Endometrium (tissue), 2 donors: ENCODE data around the gene SBNO1.
"Not testable (repeated sequence)": the region's sequence is repeated elsewhere in the genome, so short reads cannot be mapped to it uniquely, and the experiment has no call there.

Experiments used
- FAIRE-seq: peaks from 2 replicates; lab custom pipeline; 2012; peaks lifted over from hg19 to GRCh38; lab: Jason Lieb, UNC
- donor health status: control.
- donor health status: control.

SBNO1 gene

DNA sequence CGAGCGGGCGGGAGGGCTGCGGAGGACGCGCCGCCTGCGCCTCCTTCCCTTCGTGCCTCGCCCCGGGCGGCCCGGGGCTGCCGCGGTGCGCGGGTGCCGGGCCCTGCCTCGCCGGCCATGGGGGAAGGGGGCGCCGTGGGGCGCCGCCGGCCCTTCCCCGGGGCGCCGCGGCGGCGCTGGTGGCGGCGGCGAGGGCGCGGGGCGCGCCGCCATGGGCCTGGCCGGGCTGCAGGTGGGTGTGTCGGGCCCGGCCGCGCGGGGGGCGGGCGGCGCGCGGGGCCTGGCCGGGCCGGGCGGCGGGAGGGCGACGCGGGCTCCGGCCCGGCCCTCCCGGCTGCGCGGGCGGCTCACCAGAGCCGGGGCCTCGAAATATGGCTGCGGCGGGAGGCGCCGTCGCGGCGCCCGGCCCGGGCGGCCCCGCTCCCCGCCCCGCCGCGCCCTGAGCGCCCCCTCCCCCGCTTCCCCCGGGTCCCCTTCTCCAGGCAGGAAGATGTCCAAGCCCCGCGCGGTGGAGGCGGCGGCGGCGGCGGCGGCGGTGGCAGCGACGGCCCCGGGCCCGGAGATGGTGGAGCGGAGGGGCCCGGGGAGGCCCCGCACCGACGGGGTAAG lies 24.4 kb upstream of the SBNO1 start:
- FAIRE-seq, result no peak

DNA sequence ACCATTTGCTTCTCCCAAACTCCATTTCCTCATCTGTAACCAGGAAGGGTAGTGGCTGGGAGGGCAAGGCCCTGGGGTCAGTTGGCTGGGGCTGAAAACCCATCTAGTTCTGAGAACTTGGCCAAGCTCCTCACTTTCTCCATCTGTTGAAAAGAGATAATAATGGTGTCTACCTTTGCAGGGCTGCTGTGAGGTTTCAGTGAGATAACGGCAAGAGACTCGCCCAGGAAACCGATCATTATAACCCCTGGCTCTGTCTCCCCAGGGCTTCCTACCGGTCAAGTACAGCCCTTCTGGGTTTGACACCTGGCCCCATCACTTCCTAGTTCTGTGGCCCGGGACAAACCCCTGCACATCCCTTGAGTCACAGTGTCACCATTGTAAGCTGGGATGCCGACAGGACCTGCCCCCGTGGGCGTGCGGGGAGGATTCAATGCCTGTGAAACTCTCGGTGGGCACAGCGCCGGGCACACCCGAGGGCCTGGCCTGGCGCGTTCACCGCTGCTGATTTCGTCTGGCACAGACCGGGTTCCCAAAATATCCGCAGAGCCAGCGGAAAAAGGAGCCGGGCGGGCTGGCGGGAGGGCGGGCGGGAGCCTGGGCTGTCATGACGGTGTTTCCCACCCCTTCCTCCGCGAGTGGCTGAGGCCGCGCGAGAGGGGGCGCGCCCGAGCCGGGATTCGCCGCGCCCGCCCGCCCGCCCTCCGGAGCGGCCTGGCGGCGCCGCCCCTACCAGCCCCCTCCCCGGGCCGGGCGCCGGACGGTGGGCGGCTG lies 23.7 kb upstream of the SBNO1 start:
- no peak for FAIRE-seq

DNA sequence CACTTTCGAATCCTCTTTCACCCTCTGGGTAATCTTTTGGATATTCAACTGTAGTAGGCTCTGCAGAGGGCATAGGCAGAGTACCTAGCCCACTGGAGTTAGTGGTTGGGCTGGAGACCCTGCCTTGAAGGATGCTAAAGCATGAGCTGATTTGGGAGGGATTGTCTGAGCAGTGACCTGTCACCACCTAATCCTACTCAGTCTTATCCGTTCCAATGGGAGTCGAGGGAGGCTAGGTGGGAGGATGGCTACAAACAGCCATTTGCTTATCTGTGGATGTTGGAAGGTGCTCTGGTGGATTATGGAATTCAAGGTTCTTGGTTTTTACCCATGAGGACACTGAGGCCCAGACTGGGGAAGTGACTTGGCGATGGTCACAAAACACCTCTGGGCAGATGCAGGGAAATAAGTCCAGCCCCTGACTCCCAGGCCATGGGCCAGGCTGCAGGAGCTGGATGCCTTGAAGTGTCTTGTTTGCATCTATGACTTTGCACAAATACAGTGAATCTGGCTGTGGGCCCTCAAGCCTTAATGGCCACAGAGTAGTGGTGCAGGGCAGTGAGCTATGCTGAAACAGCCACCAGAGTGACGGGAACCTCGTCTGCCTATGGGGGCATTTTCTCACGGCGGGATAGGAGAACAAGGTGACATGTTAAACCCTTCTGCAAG lies 23.0 kb upstream of the SBNO1 start:
- no peak for FAIRE-seq

DNA sequence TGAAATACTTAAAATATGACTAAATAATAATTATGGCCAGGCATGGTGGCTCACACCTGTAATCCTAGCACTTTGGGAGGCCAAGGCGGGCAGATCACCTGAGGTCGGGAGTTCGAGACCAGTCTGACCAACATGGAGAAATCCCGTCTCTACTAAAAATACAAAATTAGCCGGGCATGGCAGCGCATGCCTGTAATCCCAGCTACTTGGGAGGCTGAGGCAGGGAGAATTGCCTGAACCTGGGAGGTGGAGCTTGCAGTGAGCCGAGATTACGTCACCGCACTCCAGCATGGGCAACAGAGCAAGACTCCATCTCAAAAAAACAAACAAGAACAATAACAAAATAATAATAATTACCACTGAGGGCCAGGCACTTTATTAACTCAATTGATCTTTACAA lies 20.9 kb upstream of the SBNO1 start:
- not testable (repeated sequence) for FAIRE-seq

DNA sequence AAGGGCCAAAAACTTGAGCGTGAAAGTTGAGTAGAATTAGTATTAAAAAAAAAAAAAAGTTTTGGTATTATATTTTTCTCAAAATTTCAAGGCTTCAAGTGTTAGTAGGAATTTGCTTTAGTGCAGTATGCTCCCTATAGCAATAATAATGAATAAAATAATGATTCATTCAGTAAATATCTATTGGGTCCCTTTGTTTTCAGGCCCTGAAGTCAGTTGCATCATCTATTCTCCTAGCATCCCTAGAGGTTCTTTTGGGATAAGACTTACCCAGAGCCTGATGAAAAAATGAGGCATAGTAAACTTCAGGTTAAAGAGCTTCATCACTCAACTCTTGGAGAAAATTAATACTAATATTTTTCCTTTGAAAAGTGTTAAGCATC lies 20.3 kb upstream of the SBNO1 start:
- FAIRE-seq, result no peak

DNA sequence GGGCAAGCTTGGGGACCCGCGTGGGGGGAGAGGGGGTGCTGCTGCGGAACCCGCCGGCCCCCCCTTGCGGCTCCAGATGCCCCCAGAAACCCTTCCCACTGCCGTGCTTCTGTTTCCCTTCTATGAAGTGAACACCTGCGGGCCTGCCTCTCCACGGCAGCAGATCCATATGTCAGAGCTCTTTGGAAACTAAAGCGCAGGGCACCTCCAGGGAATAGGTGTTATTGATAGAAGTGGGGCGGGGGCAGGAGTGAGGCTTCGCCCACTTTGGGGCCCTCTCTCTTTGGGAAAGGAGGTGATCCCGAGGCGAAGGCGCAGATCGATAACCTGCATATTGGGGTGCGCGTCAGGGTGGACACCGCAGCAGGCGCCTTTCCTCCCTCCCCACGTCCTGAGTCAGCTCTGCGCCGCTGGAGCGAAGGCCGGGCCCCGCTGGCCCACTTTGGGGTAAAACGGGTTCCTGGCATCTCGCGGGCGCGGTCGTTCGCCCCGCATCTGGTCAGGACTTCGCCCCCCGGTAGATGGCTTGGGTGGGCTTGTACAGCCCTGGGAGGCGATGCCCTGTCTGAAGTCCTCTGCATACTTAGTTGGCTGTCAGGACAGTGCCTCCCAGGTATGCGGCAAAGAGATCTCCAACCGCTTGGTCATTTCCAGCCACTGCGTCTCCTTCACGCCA lies 19.8 kb upstream of the SBNO1 start:
- no peak for FAIRE-seq

DNA sequence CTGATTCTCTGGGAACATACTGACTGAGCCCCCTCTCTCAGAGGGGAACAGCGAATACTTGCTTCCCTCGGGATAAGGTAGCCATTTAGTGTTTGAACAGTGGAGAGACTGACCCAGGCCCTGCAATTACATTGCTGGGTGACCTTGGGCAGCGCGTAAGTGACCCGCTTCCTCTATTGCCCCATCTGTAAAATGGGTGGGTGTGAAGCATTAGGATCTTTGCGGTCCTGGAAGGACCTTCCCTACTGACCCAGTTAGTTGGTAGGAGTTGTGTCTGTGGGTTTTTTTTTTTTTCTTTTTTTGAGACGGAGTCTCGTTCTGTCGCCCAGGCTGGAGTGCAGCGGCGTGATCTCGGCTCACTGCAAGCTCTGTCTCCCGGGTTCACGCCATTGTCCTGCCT lies 18.0 kb upstream of the SBNO1 start:
- FAIRE-seq, result no peak

DNA sequence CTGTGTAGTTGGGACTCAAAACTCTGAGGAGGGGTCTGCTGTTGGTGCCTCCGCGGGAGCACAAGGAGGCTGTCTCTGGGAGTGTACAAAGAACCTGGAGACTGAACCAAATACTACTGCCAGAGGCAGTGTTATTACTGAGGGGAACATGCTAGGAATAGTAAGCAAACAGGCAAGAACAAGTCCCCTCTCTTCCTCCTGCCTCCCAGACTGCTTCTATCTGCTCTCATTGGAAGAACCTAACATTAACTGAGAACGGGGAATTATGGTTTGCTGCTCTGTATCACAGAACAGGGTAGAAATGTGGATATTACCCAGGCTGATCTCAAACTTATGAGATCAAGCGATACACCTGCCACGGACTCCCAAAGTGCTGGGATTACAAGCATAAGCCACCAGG lies 14.7 kb upstream of the SBNO1 start:
- FAIRE-seq, result no peak

DNA sequence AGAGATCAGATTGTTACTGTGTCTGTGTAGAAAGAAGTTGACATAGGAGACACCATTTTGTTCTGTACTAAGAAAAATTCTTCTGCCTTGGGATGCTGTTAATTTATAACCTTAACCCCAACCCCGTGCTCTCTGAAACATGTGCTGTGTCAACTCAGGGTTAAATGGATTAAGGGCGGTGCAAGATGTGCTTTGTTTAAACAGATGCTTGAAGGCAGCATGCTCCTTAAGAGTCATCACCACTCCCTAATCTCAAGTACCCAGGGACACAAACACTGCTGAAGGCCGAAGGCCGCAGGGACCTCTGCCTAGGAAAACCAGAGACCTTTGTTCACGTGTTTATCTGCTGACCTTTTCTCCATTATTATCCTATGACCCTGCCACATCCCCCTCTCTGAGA lies 7.8 kb upstream of the SBNO1 start:
- not testable (repeated sequence) for FAIRE-seq

DNA sequence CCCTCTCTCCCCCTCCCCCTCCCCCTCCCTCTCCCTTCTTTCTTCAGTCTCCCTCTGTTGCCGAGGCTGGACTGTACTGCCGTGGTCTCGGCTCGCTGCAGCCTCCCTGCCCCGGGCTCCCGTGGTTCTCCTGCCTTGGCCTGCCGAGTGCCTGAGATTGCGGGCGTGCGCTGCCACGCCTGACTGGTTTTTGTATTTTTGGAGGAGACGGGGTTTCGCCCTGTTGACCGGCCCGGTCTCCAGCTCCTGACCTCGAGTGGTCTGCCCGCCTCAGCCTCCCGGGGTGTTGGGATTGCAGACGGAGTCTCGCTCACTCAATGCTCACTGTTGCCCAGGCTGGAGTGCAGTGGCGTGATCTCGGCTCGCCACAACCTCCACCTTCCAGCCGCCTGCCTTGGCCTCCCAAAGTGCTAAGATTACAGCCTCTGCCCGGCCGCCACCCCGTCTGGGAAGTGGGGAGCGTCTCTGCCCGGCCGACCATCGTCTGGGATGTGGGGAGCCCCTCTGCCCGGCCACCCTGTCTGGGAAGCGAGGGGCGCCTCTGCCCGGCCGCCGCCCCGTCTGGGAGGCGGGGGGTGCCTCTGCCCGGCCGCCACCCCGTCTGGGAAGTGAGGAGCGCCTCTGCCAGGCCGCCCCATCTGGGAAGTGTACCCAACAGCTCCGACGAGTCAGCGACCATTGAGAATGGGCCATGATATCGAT lies 7.2 kb upstream of the SBNO1 start:
- not testable (repeated sequence) for FAIRE-seq

DNA sequence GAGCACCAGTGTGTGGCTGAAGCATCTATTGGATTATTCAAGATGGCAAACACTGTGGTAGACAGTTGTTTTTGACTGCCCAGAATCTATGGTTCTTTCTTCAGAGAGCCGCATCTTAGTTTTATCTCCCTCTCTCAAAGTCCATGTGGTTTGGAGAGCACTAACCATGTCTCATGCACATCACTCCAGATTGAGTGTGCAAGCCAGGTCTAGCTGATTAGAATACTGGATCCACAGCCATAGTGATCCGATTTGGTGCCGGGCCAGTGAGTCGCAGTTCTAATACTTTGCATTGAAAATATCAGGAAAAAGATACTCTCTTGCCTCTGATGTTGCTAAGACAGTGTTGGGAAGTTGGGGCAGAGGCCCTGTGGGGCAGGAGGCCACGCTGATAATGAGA lies 4.6 kb upstream of the SBNO1 start:
- no peak for FAIRE-seq

DNA sequence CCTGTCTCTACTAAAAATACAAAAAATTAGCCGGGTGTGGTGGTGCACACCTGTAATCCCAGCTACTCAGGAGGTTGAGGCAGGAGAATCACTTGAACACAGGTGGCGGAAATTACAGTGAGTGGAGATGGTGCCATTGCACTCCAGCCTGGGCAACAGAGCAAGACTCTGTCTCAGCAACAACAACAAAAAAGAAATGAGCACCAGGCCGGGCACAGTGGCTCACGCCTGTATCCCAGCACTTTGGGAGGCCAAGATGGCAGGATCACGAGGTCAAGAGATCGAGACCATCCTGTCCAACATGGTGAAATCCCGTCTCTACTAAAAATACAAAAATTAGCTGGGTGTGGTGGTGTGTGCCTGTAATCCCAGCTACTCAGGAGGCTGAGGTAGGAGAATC lies 3.8 kb upstream of the SBNO1 start:
- not testable (repeated sequence) for FAIRE-seq

DNA sequence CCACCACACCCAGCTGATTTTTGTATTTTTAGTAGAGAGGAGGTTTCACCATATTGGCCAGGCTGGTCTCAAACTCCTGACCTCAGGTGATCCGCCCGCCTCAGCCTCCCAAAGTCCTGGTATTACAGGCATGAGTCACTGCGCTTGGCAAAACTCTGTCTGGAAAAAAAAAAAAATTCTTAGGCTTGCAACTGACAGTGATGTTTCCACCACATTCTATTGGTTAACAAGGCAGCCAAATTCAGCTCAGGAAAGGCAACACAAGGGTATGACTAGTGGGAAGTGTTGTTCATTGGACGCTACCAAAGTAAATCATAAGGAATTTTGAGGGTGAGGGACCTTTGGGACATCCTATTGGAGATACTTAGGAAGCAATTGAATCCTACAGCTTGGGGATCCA lies 2.9 kb upstream of the SBNO1 start:
- no peak for FAIRE-seq

DNA sequence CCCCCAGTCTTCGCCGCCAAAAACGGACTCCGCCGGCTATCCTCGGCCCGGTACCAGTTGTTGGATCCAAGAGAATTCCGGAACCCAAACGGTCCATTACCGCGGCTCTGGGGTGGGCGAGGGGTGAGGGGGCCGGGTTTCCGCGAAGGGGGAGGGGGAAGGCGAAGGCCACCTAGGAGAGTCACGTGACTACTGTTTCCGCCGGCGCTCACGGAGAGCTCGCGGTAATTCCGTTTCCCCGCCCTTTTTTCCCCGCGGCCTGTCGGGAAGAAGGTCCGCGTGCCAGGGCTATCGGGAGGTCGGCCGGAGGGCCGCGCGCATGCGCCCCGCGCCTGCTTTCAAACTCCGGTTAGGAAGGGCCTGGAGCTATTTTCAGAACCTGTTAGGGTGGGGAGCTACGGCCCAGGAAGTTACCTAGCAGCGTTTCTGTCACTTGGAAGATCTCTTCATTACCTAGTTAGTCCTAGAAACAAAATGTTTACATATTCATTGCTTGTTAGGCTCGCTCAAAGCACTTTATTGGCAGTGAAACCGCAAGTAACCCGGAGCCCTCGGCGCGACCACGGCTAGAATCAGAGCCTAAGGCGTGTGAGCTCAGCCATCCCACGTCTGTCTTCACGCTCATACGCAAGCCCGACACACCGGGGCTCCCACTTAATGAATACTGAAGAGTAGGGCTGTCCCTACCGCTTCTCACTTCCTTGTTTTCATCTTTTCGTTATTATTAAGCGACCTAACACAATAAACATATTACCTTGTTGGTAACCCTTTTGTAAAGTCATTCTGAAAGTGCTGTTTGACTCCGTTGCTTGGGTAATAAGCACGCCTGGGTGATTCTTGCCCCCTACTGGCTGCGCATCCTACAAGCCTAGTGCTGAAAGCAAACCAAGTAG lies 624 bp upstream of the SBNO1 start:
- FAIRE-seq, result no peak

DNA sequence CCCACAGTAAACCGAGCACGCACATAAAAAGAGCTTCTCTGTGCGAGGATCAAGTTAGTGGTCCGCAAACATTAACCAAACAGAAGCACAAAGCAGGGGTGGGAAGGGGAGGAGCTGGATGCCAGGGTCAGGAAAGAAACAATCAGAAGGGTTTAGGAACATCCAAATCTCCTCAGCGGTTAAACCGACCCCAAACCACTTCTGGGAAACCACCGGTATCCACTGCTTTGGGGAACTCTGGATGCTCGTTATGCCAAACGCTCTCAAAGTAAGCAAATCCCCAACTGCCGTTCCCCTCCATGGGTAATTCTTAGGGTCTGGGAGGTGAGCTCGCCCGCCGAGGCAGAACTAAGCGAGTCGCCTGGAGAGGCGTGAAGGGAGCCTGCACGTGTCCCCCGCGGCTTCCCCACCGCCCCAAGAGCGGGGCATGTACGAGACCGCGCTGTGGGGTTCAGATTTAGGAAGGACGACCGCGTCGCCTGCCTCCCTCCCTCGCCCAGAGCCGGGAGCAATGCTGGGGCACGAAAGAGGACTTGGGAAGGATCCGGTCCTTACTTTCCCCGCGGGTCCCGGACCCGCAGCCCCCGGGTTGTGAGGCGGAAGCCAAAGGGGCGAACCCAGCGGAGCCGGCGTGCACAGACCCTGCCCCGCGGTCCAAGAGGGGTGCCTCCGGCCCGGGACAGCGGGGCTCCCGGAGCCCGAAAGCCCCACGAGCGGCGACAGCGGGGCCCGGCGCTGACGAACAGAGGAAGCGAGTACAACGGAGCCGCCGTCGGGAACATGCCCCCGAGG lies 711 bp downstream of the SBNO1 start:
- FAIRE-seq, result no peak

DNA sequence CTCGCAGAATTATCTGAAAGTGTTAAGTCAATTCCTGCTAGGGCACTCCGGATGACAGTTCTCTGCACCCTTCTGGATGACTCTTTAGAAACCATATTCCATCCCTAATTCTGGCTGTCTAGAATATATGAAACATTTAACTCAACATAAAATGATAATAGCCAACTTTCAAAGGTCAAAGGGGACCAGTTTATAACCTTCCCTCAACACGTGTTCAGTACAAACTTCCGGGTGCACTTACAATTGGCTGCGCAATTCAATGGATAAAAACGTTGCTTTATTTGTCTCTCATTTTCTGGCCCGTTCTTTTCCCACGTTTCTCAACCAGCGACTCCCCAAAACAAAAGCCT lies 1.3 kb downstream of the SBNO1 start:
- FAIRE-seq, result no peak

DNA sequence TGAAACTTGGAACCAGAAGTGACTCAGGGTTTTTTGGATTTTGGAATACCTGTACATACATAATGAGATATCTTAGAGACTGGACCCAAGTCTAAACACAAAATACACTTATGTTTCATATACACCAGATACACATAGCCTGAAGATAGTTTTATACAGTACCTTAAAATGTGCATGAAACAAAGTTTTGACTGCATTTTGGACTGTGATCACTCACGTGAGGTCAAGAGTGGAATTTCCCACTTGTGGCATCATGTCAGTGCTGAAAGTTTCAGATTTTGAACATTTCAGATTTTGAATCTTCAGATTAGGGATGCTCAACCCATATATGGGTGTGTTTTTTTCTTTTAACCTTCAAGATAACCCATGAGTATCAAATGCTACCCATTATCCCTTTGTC lies 6.6 kb downstream of the SBNO1 start:
- no peak for FAIRE-seq

DNA sequence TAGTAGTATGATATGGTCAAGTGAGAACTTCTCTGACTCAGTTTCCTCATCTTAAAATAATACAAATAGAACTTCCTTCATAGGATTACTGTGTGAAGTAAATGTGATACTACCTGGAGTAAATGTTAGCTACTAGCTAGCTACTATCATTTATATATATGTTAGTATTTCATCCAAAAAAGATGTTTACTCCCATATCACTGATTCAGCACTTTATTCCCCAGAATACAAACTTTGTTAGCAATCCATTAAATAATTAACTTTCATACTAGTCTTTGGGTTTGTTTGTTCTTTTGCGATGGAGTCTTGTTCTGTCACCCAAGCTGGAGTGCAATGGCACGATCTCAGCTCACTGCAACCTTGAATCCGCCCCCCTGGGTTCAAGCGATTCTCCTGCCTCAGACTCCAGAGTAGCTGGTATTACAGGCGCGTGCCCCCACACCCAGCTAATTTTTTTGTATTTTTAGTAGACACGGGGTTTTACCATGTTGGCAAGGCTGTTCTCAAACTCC lies 8.4 kb downstream of the SBNO1 start:
- no peak for FAIRE-seq

DNA sequence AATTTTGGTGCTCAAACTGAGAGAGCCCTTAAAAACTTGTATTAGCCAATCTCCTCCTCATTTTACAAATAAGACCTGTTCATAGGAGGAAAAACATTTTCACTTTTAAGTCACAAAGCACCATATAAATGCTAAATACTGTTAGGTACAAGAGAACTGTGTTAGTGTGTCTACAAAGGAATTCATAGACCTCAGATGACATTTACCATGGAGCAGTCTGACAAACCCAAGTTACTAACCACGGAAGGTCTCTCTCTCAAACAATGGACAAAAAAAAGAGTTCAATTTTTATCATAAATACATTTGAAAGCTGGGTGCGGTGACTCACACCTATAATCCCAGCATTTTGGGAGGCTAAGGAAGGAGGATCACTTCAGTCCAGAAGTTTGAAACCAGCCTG lies 10.0 kb downstream of the SBNO1 start:
- no peak for FAIRE-seq

DNA sequence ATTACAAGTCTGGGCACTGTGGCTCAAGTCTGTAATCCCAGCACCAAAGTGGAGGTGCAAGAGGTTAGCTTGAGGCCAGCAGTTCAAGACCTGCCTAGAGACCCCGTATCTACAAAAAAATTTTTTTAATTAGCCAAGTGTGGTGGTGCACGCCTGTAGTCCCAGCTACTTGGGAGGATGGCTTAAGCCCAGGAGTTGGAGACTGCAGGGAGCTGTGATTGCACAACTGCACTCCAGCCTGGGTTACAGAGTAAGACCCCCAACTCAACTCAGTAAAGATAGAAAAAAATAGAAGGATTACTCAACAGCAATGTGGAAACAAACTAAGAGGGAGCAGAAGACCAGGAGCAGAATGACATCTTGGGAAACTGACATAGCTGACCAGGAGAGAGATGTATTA lies 13.3 kb downstream of the SBNO1 start:
- FAIRE-seq, result no peak
